H1 (cell line): ENCODE data around the gene HS6ST2. TPM values are rescaled to one million over a fixed set of nuclear protein-coding genes. Genes with fewer than 3 reads are reported as not detected.

Source experiments
- CTCF ChIA-PET: fragments of 300-600 bp; sonication (Branson Sonifier 250); formaldehyde crosslinking; loops from one replicate; lab custom pipeline; 2021; ENCODE audit not compliant: partially characterized antibody; lab: Charles Lee
- POLR2A ChIA-PET: fragments of 300-600 bp; sonication (Branson Sonifier 250); formaldehyde crosslinking; loops from one replicate; lab custom pipeline; 2021; ENCODE audit warnings: inconsistent platforms; ENCODE audit not compliant: partially characterized antibody; lab: Charles Lee
- DNase-seq, 2 experiments: peaks; one replicate each; pipeline versions ENCODE4 v3.0.0 to v3.0.0-alpha.2; 2010 to 2022; ENCODE audit warnings: low spot score in 2 of 2, low read depth in 1 of 2, mixed read lengths in 1 of 2
- FAIRE-seq: peaks from 2 replicates; lab custom pipeline; 2011; peaks lifted over from hg19 to GRCh38; lab: Jason Lieb, UNC
- H2AFZ ChIP-seq: 2 replicates; pipeline ENCODE4 v1.8.1; 2012; ENCODE audit warnings: low read length, inconsistent platforms
- H2AK5ac ChIP-seq: 2 replicates; pipeline ENCODE4 v1.6.1; 2013; ENCODE audit warnings: low read depth, low read length
- H2BK120ac ChIP-seq: replicated peaks from 2 replicates; pipeline ENCODE3; 2013; ENCODE audit warnings: low read depth, low read length, inconsistent platforms
- H2BK12ac ChIP-seq: 2 replicates; pipeline ENCODE4 v1.6.1; 2013; ENCODE audit warnings: low read depth, low read length
- H2BK15ac ChIP-seq: 2 replicates; pipeline ENCODE4 v1.6.1; 2013; ENCODE audit warnings: low read length
- H2BK20ac ChIP-seq: 2 replicates; pipeline ENCODE4 v1.6.1; 2013; ENCODE audit warnings: low read length
- H2BK5ac ChIP-seq: 2 replicates; pipeline ENCODE4 v1.6.1; 2013; ENCODE audit warnings: low read depth, low read length
- H3K14ac ChIP-seq: 2 replicates; pipeline ENCODE4 v1.6.1; 2013; ENCODE audit warnings: inconsistent platforms; ENCODE audit not compliant: insufficient read length
- H3K18ac ChIP-seq: 2 replicates; pipeline ENCODE4 v1.6.1; 2013; ENCODE audit warnings: low read length; ENCODE audit errors: extremely low read depth
- H3K23ac ChIP-seq: 2 replicates; pipeline ENCODE4 v1.6.1; 2013; ENCODE audit warnings: inconsistent platforms; ENCODE audit not compliant: insufficient read length
- H3K23me2 ChIP-seq: 2 replicates; pipeline ENCODE4 v1.6.1; 2013; ENCODE audit warnings: low read depth, low read length
- H3K27ac ChIP-seq: 2 replicates; pipeline ENCODE4 v1.6.1; 2011; ENCODE audit warnings: low read depth, low read length, inconsistent platforms
- H3K27me3 ChIP-seq, 4 experiments: replicated peaks in 1 of 4; 1 replicate in 1 of 4; 2 replicates in 3 of 4; pipeline versions ENCODE4 v1.6.1 to v1.8.1; 2011 to 2013; ENCODE audit warnings: low read length in 3 of 4, mild to moderate bottlenecking in 3 of 4, inconsistent platforms in 2 of 4, mixed read lengths in 2 of 4, moderate library complexity in 1 of 4; ENCODE audit not compliant: control insufficient read depth in 3 of 4, insufficient read depth in 3 of 4; ENCODE audit errors: extremely low read depth in 1 of 4
- H3K36me3 ChIP-seq, 4 experiments: 2 replicates each; pipeline versions ENCODE4 v1.6.1 to v1.8.1; 2011 to 2013; ENCODE audit warnings: mild to moderate bottlenecking in 4 of 4, low read length in 3 of 4, moderate library complexity in 2 of 4, control low read depth in 1 of 4, inconsistent platforms in 1 of 4; ENCODE audit not compliant: insufficient read depth in 4 of 4, control insufficient read depth in 2 of 4
- H3K4ac ChIP-seq: replicated peaks from 2 replicates; pipeline ENCODE3; 2013; ENCODE audit warnings: low read length, low read depth, mixed read lengths, inconsistent platforms; ENCODE audit not compliant: insufficient read length
- H3K4me1 ChIP-seq, 4 experiments: replicated peaks in 1 of 4; 1 replicate in 1 of 4; 2 replicates in 3 of 4; pipeline versions ENCODE4 v1.6.1 to v1.8.1; 2011 to 2013; ENCODE audit warnings: low read length in 3 of 4, inconsistent platforms in 2 of 4, mixed read lengths in 1 of 4; ENCODE audit not compliant: insufficient read depth in 4 of 4, control insufficient read depth in 3 of 4
- H3K4me2 ChIP-seq, 2 experiments: 2 replicates each; pipeline versions ENCODE4 v1.6.1 to v1.8.1; 2011 to 2013; ENCODE audit warnings: low read depth in 2 of 2, low read length in 2 of 2, control low read depth in 1 of 2, inconsistent platforms in 1 of 2, mild to moderate bottlenecking in 1 of 2; ENCODE audit not compliant: insufficient read depth in 1 of 2
- H3K4me3 ChIP-seq, 4 experiments: fragments of 200-600, 300-600 bp in 1 of 4; sonication (generic), shearing (Covaris generic), sonication (Bioruptor Twin) in 1 of 4; 2 replicates each; pipeline versions ENCODE4 v1.5.1 to v1.8.1; 2011 to 2016; ENCODE audit warnings: low read length in 4 of 4, low read depth in 3 of 4, control low read depth in 2 of 4, inconsistent platforms in 2 of 4, mild to moderate bottlenecking in 2 of 4, mixed read lengths in 1 of 4, moderate library complexity in 1 of 4; ENCODE audit not compliant: insufficient read depth in 2 of 4; ENCODE audit errors: extremely low read depth in 1 of 4
- H3K56ac ChIP-seq: replicated peaks from 2 replicates; pipeline ENCODE3; 2013; ENCODE audit warnings: low read depth, mild to moderate bottlenecking, mixed read lengths, low read length, inconsistent platforms; ENCODE audit not compliant: insufficient read length
- H3K79me1 ChIP-seq: 2 replicates; pipeline ENCODE4 v1.6.1; 2013; ENCODE audit warnings: low read depth, low read length, control low read depth
- H3K79me2 ChIP-seq, 2 experiments: 2 replicates each; pipeline versions ENCODE4 v1.6.1 to v1.8.1; 2012 to 2013; ENCODE audit warnings: low read length in 2 of 2, mild to moderate bottlenecking in 2 of 2, inconsistent platforms in 1 of 2; ENCODE audit not compliant: insufficient read depth in 2 of 2, control insufficient read depth in 1 of 2
- H3K9ac ChIP-seq, 4 experiments: replicated peaks in 1 of 4; 1 replicate in 1 of 4; 2 replicates in 3 of 4; pipeline versions ENCODE4 v1.6.1 to v1.8.1; 2011 to 2013; ENCODE audit warnings: low read depth in 3 of 4, low read length in 3 of 4, control low read depth in 2 of 4, mild to moderate bottlenecking in 2 of 4, moderate library complexity in 2 of 4, inconsistent platforms in 1 of 4; ENCODE audit errors: extremely low read depth in 1 of 4
- H3K9me3 ChIP-seq, 2 experiments: 2 replicates each; pipeline versions ENCODE4 v1.6.1 to v1.8.1; 2012 to 2013; ENCODE audit warnings: mild to moderate bottlenecking in 2 of 2, moderate library complexity in 2 of 2, control low read depth in 1 of 2, inconsistent platforms in 1 of 2, low read depth in 1 of 2, low read length in 1 of 2, mixed read lengths in 1 of 2; ENCODE audit not compliant: insufficient read depth in 2 of 2
- H4K20me1 ChIP-seq, 2 experiments: replicated peaks in 1 of 2; 2 replicates each; pipeline versions ENCODE3 to v1.8.1; 2011 to 2013; ENCODE audit warnings: inconsistent platforms in 2 of 2, low read length in 2 of 2, mild to moderate bottlenecking in 1 of 2; ENCODE audit not compliant: insufficient read depth in 2 of 2, control insufficient read depth in 1 of 2
- H4K5ac ChIP-seq: 2 replicates; pipeline ENCODE4 v1.6.1; 2013; ENCODE audit warnings: low read length, low read depth, mixed read lengths, inconsistent platforms; ENCODE audit not compliant: insufficient read length
- H4K8ac ChIP-seq: 2 replicates; pipeline ENCODE4 v1.8.0; 2013; ENCODE audit warnings: mild to moderate bottlenecking, moderate library complexity, low read length, inconsistent platforms; ENCODE audit not compliant: insufficient read depth; ENCODE audit errors: extremely low read depth
- H4K91ac ChIP-seq: replicated peaks from 2 replicates; pipeline ENCODE3; 2013; ENCODE audit warnings: low read length, mixed read lengths, inconsistent platforms; ENCODE audit not compliant: insufficient read length
- ASH2L ChIP-seq: fragments of 200-600, 300-600 bp; sonication (generic); IDR thresholded peaks from one replicate; pipeline ENCODE4 v1.7.1; 2017; ENCODE audit warnings: low read length
- ATF2 ChIP-seq: IDR thresholded peaks from 2 replicates; pipeline ENCODE4 v1.6.1; 2012; ENCODE audit warnings: low read length, inconsistent platforms
- KDM5A ChIP-seq: fragments of 200-600 bp; IDR thresholded peaks from 2 replicates; pipeline ENCODE4 v1.7.1; 2012; ENCODE audit warnings: mild to moderate bottlenecking, low read length, inconsistent platforms, mixed read lengths
- NANOG ChIP-seq: IDR thresholded peaks from 2 replicates; pipeline ENCODE4 v1.6.1; 2011; ENCODE audit warnings: low read length, low read depth, mild to moderate bottlenecking, inconsistent platforms; ENCODE audit not compliant: insufficient read depth, poor library complexity, severe bottlenecking
- NRF1 ChIP-seq: IDR thresholded peaks from 2 replicates; pipeline ENCODE4 v1.6.1; 2011; ENCODE audit warnings: mild to moderate bottlenecking, low read depth, low read length, improper control_type of control experiment
- TEAD4 ChIP-seq: IDR thresholded peaks from 2 replicates; pipeline ENCODE4 v1.6.1; 2012; ENCODE audit warnings: low read depth, low read length, inconsistent platforms, mixed read lengths
- WGBS, 2 experiments: shearing (Covaris generic) in 1 of 2; methylation state at CpG; one replicate each; pipeline versions ENCODE4 v1.1.6 to v1.1.7; 2013 to 2015; ENCODE audit warnings: low lambda C conversion rate in 2 of 2, mixed read lengths in 2 of 2, inconsistent platforms in 1 of 2, low coverage in 1 of 2, missing lambda C conversion rate in 1 of 2; ENCODE audit not compliant: insufficient replicate concordance in 2 of 2, insufficient coverage in 1 of 2, insufficient read length in 1 of 2; ENCODE audit errors: extremely low coverage in 1 of 2, missing lambda C conversion rate in 1 of 2; 5-methylcytosine and 5-hydroxymethylcytosine counted together
- polyA plus RNA-seq, 7 experiments: library from polyadenylated mRNA; depleted of rRNA in 3 of 7; stranded (reverse) in 5 of 7; unstranded in 2 of 7; fragments of >200 nt in 5 of 7; fragments of 200-250 nt in 2 of 7; gene quantifications; 1 replicate in 5 of 7; 2 replicates in 1 of 7; 4 replicates in 1 of 7; pipeline versions ENCODE4 v1.2.1 to v1.2.3, GENCODE V29; 2011 to 2013; ENCODE audit warnings: missing spikeins in 2 of 7, mixed read lengths in 2 of 7
- total RNA-seq: library from RNA; stranded (reverse); fragmentation: NEBNext Ultra II Directional; extraction: Animal tissue kit (Norgen Biotek cat#: 25700); gene quantifications from 2 replicates; pipeline ENCODE4 v1.2.1, GENCODE V29; 2021

The HS6ST2 gene
- total and polyA plus RNA-seq, 2 of the 8 experiments (the other 6 are each of a cell fraction or from before 2014, with no cell fraction given): 3.9 TPM

- Histone ChIP-seq H4K8ac (no peak overlapping the region), H3K79me1 (no peaks in the 10 kb centered on the region), H4K20me1 (no peaks in the 10 kb centered on the region), H3K9ac (no peak overlapping the region), H4K91ac (no peak overlapping the region), H3K27me3 (no peaks in the 10 kb centered on the region; a peak in 1 of 7 replicates), H2AFZ (no peak overlapping the region), H2BK12ac (no peak overlapping the region), H3K23ac (no peak overlapping the region), H4K5ac (no peak overlapping the region), H2BK20ac (no peak overlapping the region), H2BK15ac (no peak overlapping the region), H3K56ac (no peak overlapping the region), H3K9me3 (no peaks in the 10 kb centered on the region), H3K36me3 (no peaks in the 10 kb centered on the region), H3K79me2 (no peaks in the 10 kb centered on the region), H3K4me3 (no peak overlapping the region), H3K23me2 (no peaks in the 10 kb centered on the region), H2AK5ac (no peak overlapping the region), H2BK120ac (no peak overlapping the region), H3K4me1 (peaks cover 3 to 7% (median 7%) of the 10 kb centered on the region in 4 experiments; a peak in 4 of 7 replicates), H3K14ac (no peak overlapping the region), H3K18ac (no peak overlapping the region), H3K27ac (no peak overlapping the region), H2BK5ac (no peak overlapping the region), H3K4ac (no peak overlapping the region), H3K4me2 (no peak overlapping the region)
- ChIA-PET POLR2A (no interaction called here), CTCF (interaction anchor here (1.6 kb wide), 1 partner anchor 10 kb away, joined by 6 read pairs; no protein-coding TSS in a partner anchor)
- WGBS, 2 experiments: 77% methylated on average over 4 of the region's 4 CpGs; no CpG with 5 or more reads in 1 of the 2 experiments
- no peak for FAIRE-seq
- no peak for DNase-seq
- no peak for TF ChIP-seq KDM5A
- no peak for TF ChIP-seq ATF2
- TF ChIP-seq NRF1: no peak
- no peak for TF ChIP-seq TEAD4
- TF ChIP-seq NANOG: no peak
- no peak for TF ChIP-seq ASH2L
Measured at GRCh38 chrX:132965461-132965860, 7.0 kb upstream of the HS6ST2 start.
